Measurements from ENCODE around the gene FES.

- TF ChIP-seq, protein P1, sequence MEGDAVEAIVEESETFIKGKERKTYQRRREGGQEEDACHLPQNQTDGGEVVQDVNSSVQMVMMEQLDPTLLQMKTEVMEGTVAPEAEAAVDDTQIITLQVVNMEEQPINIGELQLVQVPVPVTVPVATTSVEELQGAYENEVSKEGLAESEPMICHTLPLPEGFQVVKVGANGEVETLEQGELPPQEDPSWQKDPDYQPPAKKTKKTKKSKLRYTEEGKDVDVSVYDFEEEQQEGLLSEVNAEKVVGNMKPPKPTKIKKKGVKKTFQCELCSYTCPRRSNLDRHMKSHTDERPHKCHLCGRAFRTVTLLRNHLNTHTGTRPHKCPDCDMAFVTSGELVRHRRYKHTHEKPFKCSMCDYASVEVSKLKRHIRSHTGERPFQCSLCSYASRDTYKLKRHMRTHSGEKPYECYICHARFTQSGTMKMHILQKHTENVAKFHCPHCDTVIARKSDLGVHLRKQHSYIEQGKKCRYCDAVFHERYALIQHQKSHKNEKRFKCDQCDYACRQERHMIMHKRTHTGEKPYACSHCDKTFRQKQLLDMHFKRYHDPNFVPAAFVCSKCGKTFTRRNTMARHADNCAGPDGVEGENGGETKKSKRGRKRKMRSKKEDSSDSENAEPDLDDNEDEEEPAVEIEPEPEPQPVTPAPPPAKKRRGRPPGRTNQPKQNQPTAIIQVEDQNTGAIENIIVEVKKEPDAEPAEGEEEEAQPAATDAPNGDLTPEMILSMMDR (IDR thresholded peaks at IDR 0.05), result no peak
- TF ChIP-seq RAD21 (conservative IDR thresholded peaks at IDR 0.05 in 1 of 2, IDR thresholded peaks at IDR 0.05 in 1 of 2), result no peak
Observed at GRCh38 chr15:90872486-90873184, 11.7 kb upstream of the FES start.
